Stimulated activated effector memory CD8-positive, alpha-beta T cell treated with anti-CD3 and anti-CD28 coated beads, Interleukin-12 subunit alpha, Interleukin-12 subunit beta, amount 100 ng/mL, for 72 hours (primary cell): ENCODE measurements around the gene TUT4.

Experiments
- ATAC-seq: fragments of 150-1000 bp; cut with Tn5 transposase; 2 replicates; pipeline ENCODE4 v1.10.0; 2021
- DNase-seq, 2 donors: peaks; one replicate each; pipeline ENCODE4 v3.0.0; 2021 to 2022; ENCODE audit warnings: low spot score in 2 of 2
- H3K27ac Mint-ChIP-seq: one replicate; pipeline ENCODE4 v1.8.0; 2022; ENCODE audit warnings: mild to moderate bottlenecking, mixed read lengths
- H3K36me3 Mint-ChIP-seq: one replicate; pipeline ENCODE4 v1.8.0; 2022; ENCODE audit warnings: mild to moderate bottlenecking, mixed read lengths
- H3K4me1 Mint-ChIP-seq: one replicate; pipeline ENCODE4 v1.8.0; 2022; ENCODE audit warnings: mixed read lengths
- H3K4me3 Mint-ChIP-seq: one replicate; pipeline ENCODE4 v1.8.0; 2022; ENCODE audit warnings: mild to moderate bottlenecking, mixed read lengths
- H3K9me3 Mint-ChIP-seq: one replicate; pipeline ENCODE4 v1.8.0; 2022; ENCODE audit warnings: mixed read lengths

TUT4 gene

DNA sequence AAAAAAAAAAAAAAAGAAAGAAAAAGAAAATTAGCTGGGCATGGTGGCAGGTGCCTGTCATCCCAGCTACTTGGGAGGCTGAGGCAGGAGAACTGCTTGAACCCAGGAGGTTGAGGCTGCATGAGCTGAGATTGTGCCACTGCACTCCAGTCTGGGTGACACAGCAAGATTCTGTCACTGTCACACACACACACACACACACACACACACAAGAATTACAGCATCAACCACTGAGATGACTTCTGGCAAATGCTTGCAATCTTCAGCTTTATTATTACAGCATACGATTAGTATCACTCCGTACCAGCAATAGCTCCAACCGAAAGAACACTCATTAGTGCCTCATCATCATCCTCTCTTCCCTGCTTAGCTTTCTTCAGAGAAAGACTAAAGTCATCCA lies 153.3 kb downstream of the TUT4 start:
- H3K4me1 Mint-ChIP-seq: peaks cover 32% of the 10 kb centered on the region
- no peaks in the 10 kb centered on the region for H3K9me3 Mint-ChIP-seq
- no peak overlapping the region for H3K27ac Mint-ChIP-seq
- ATAC-seq (no peak), DNase-seq (no peak)
- H3K4me3 Mint-ChIP-seq: no peak overlapping the region
- H3K36me3 Mint-ChIP-seq: peaks cover 97% of the 10 kb centered on the region

DNA sequence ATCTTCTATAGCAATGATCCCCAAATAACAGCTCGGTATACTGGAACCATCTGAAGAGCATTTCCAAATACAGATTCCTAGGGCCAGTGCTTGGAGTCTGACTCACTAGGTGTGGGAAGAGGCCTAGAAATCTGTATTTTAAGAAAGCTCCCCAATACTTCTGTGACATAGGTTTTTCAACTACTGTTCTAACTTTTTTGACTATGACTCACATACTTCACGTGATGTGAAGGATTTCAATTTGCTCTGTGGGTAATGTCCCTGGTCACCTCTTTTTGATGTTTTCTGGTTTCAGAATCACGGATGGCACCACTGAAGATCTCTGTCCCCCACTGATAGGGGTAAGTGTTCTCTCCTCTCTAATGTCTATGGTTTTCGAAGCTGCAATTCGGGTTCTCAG lies 159.7 kb downstream of the TUT4 start:
- no peak overlapping the region for H3K27ac Mint-ChIP-seq
- H3K4me1 Mint-ChIP-seq: no peaks in the 10 kb centered on the region
- peaks cover 98% of the 10 kb centered on the region for H3K36me3 Mint-ChIP-seq
- no peaks in the 10 kb centered on the region for H3K9me3 Mint-ChIP-seq
- DNase-seq (no peak), ATAC-seq (no peak)
- H3K4me3 Mint-ChIP-seq: no peak overlapping the region

DNA sequence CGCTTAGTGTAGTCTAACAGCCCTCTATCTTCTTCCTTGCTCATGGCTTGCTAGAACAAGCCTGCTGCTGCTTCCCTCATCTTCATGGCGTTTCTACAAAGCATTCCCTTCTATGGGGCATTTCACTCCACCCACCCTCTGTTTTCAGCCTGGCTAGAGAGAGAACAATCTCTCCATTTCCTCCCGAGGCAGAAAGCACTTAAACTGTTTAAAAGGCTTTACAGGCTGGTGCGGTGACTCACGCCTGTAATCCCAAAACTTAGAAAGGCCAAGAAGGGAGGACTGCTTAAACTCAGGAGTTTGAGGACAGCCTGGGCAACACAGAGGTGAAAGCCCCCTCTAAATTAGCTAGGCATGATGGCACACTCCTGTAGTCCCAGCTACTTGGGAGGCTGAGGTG lies 166.4 kb downstream of the TUT4 start:
- ATAC-seq (no peak), DNase-seq (no peak)
- Mint-ChIP-seq H3K36me3 (peaks cover 95% of the 10 kb centered on the region), H3K4me3 (no peak overlapping the region), H3K27ac (no peak overlapping the region), H3K9me3 (no peaks in the 10 kb centered on the region), H3K4me1 (no peaks in the 10 kb centered on the region)

DNA sequence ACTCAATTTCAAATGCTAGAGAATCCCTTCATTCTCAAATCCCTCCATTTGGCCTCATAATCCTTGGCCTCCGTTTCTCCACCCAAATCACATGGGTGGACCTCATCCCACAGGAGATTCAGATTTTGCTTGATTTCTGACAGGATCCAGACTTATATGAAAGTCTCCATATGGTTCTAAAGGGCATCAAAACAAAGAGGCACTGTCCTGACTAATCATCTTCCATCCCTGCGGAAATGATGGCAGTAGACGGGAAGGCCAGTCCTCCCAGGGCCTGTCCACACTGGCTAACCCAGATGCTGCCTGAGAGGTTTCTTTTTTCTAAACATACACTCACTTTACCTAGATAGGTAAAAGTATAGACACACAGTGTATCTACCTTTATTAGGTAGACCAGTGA lies 167.5 kb downstream of the TUT4 start:
- Mint-ChIP-seq H3K4me1 (no peaks in the 10 kb centered on the region), H3K36me3 (peaks cover 93% of the 10 kb centered on the region), H3K27ac (no peak overlapping the region), H3K4me3 (no peak overlapping the region), H3K9me3 (no peaks in the 10 kb centered on the region)
- ATAC-seq (no peak), DNase-seq (no peak)
